ENCODE data around the gene MMP14. TPM values are rescaled to one million over a fixed set of nuclear protein-coding genes. Genes with fewer than 3 reads are reported as not detected.

MMP14 gene
- polyA plus RNA-seq, 3 donors from 2014 or later, result not detected

DNA sequence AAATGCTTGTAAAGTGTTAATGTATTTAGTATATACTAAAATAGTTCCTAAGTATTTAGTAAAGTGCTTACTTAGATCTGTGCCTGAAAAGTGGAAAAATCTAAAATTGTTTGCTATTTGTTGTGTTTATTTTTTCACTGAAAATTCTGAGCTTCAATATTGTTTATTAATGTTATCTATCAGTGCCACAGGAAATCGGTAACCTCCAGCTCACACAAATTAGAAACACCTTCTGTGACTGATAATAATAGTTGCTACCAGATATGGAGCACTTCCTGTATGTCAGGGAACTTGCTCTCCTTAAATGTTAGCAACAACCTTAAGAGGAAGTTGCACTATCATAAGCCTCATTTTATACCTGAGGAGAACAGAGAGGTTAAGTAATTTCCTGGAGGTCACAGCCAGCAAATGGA, 34.4 kb downstream of the MMP14 start:
- Mint-ChIP-seq H3K4me1 (peaks cover 31 to 35% of the 10 kb centered on the region in 2 donors), H3K9me3 (no peaks in the 10 kb centered on the region), H3K36me3 (peaks cover under 1 to 16% (median 10%) of the 10 kb centered on the region in 3 donors), H3K27me3 (ENCODE audit: low read depth in 3 of 3) (peaks cover 2 to 3% (median 2%) of the 10 kb centered on the region in 3 donors), H3K27ac (peak overlapping the region; percentile 95 to 100 (median 98)), H3K4me3 (peak overlapping the region; percentile 91 to 99 (median 96))
- no peak for DNase-seq

DNA sequence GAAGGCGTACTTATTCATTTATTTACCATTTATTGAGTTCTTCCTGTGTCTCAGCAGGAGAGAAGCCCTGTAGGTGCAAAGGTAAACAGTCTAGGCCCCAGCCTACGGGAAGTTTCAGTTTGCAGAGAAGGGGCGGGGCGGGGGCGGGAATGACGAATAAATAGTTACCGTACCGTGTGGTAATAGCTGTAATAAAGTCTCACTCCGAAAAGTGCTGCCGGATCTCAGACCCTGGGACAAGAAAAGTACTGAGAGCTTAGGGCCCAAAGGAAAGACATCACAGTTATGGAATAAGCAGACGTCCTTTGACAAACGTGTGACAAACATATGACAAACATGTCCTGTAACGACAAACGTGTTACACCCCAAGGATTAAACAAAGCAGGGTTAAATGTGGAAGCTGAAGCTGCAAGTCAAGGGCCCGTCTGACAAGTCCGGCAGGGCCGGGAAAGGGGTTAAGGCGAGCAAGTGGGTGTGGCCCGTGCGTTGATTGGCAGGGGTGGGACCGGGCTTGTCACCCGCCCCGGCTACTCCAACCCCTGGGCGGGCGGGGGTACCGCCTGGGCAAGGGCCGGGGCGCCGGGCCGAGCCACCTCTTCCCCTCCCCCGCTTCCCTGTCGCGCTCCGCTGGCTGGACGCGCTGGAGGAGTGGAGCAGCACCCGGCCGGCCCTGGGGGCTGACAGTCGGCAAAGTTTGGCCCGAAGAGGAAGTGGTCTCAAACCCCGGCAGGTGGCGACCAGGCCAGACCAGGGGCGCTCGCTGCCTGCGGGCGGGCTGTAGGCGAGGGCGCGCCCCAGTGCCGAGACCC, 35.0 kb downstream of the MMP14 start, which contains the start of gene LRP10:
Gene LRP10 (plus strand): TSS at position 517 of the 809 bp plus-strand sequence. CDS start 564 bp downstream, outside the sequence.
- peaks cover 36 to 40% of the 10 kb centered on the region in 2 donors for H3K4me1 Mint-ChIP-seq
- peak within 1 kb of the TSS; percentile 91 to 99 (median 96) for H3K4me3 Mint-ChIP-seq
- DNase-seq, result peak; percentile 80 to 81 (median 81)
- peaks cover 0 to 5% (median 2%) of the 10 kb centered on the region in 3 donors for H3K27me3 Mint-ChIP-seq (ENCODE audit: low read depth in 3 of 3)
- peaks cover 3 to 22% (median 13%) of the 10 kb centered on the region in 3 donors for H3K36me3 Mint-ChIP-seq
- peak within 1 kb of the TSS; percentile 95 to 100 (median 98) for H3K27ac Mint-ChIP-seq
- no peaks in the 10 kb centered on the region for H3K9me3 Mint-ChIP-seq

DNA sequence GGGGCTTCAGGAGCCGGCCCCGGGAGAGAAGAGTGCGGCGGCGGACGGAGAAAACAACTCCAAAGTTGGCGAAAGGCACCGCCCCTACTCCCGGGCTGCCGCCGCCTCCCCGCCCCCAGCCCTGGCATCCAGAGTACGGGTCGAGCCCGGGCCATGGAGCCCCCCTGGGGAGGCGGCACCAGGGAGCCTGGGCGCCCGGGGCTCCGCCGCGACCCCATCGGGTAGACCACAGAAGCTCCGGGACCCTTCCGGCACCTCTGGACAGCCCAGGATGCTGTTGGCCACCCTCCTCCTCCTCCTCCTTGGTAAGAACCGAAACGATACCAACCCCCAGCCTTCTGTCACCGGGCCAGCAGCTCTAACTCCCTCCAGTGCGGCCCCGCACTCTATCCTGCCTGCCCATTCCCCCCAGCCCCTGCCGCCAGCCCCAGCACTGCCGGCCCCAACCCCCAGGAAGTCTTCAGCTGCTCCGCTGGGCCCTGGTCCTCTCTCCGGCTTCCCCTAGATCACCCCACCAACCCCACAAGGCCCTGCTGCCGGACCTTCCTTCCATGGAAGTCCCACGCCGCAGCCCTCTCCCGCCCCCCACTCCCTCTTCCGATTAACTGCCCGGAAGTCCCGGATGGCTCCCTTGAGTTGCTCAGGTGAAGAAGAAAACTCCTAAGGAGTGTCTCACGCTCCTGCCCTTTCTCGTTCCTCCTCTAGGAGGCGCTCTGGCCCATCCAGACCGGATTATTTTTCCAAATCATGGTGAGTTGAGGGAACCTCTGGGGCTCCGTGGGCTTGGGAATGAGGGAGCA, 35.8 kb downstream of the MMP14 start:
- peaks cover 3 to 24% (median 13%) of the 10 kb centered on the region in 3 donors for H3K36me3 Mint-ChIP-seq
- H3K27ac Mint-ChIP-seq, result peak overlapping the region; percentile 90 to 100 (median 96)
- H3K9me3 Mint-ChIP-seq, result no peaks in the 10 kb centered on the region
- peaks cover 36 to 40% of the 10 kb centered on the region in 2 donors for H3K4me1 Mint-ChIP-seq
- DNase-seq, result peak; percentile 66 to 69 (median 67)
- H3K4me3 Mint-ChIP-seq, result peak overlapping the region; percentile 91 to 99 (median 96)
- H3K27me3 Mint-ChIP-seq (ENCODE audit: low read depth in 3 of 3), result peaks cover 0 to 3% (median 2%) of the 10 kb centered on the region in 3 donors

DNA sequence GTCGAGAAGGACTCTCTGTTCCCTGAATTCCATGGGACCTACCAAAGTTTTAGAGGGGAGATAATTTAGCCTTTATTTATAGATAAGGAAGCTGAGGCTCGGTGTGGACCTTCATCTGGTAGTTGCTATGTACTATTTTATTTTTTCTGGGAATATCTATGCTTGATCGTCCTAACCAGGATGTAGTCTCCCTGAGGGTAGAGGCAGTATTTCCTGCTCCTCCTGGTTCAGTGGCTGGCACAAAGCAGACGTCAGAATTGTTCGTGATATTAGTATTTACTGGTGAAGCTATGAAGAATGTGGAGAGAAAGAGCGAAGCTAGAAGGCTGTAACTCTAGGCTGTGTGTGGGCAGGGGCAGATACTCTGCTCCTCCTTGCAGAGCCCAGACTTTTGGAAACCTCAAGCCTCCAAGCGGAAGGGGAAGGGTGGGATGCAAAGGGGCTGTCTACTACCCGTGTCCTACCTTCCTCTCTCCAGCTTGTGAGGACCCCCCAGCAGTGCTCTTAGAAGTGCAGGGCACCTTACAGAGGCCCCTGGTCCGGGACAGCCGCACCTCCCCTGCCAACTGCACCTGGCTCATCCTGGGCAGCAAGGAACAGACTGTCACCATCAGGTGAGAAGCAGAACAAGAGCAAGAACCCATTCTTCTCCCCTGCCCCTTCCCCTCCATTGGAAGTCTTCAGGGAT, 36.6 kb downstream of the MMP14 start:
- H3K4me1 Mint-ChIP-seq, result peaks cover 36 to 40% of the 10 kb centered on the region in 2 donors

DNA sequence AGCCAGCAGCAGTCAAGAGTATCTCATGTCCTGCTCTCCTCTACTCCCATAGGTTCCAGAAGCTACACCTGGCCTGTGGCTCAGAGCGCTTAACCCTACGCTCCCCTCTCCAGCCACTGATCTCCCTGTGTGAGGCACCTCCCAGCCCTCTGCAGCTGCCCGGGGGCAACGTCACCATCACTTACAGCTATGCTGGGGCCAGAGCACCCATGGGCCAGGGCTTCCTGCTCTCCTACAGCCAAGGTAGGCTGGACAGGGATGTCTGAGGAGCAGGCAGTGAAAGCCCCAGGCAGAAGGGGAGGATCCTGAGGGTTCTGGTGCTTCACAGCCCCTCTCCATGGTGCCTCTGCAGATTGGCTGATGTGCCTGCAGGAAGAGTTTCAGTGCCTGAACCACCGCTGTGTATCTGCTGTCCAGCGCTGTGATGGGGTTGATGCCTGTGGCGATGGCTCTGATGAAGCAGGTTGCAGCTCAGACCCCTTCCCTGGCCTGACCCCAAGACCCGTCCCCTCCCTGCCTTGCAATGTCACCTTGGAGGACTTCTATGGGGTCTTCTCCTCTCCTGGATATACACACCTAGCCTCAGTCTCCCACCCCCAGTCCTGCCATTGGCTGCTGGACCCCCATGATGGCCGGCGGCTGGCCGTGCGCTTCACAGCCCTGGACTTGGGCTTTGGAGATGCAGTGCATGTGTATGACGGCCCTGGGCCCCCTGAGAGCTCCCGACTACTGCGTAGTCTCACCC, 38.8 kb downstream of the MMP14 start:
- Mint-ChIP-seq H3K4me3 (no peak overlapping the region), H3K36me3 (peaks cover 11 to 42% (median 25%) of the 10 kb centered on the region in 3 donors), H3K27ac (no peak overlapping the region), H3K9me3 (no peaks in the 10 kb centered on the region), H3K27me3 (ENCODE audit: low read depth in 3 of 3) (peaks cover 2 to 3% (median 3%) of the 10 kb centered on the region in 3 donors), H3K4me1 (peaks cover 36 to 43% of the 10 kb centered on the region in 2 donors)
- DNase-seq, result no peak

More for the DNA sequence above, 36.6 kb downstream of the MMP14 start:
- H3K27ac Mint-ChIP-seq, result peak overlapping the region; percentile 75 to 99 (median 91)
- peak overlapping the region; percentile 81 to 97 (median 90) for H3K4me3 Mint-ChIP-seq
- H3K36me3 Mint-ChIP-seq, result peaks cover 5 to 29% (median 18%) of the 10 kb centered on the region in 3 donors
- H3K9me3 Mint-ChIP-seq, result no peaks in the 10 kb centered on the region
- no peak for DNase-seq
- H3K27me3 Mint-ChIP-seq (ENCODE audit: low read depth in 3 of 3), result peaks cover 0 to 3% (median 2%) of the 10 kb centered on the region in 3 donors

DNA sequence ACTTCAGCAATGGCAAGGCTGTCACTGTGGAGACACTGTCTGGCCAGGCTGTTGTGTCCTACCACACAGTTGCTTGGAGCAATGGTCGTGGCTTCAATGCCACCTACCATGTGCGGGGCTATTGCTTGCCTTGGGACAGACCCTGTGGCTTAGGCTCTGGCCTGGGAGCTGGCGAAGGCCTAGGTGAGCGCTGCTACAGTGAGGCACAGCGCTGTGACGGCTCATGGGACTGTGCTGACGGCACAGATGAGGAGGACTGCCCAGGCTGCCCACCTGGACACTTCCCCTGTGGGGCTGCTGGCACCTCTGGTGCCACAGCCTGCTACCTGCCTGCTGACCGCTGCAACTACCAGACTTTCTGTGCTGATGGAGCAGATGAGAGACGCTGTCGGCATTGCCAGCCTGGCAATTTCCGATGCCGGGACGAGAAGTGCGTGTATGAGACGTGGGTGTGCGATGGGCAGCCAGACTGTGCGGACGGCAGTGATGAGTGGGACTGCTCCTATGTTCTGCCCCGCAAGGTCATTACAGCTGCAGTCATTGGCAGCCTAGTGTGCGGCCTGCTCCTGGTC, 39.4 kb downstream of the MMP14 start:
- H3K9me3 Mint-ChIP-seq, result no peaks in the 10 kb centered on the region
- peak overlapping the region in 2 of 5 donors; percentile 11 to 49 for H3K4me3 Mint-ChIP-seq
- DNase-seq, result no peak
- H3K27me3 Mint-ChIP-seq (ENCODE audit: low read depth in 3 of 3), result peaks cover 2 to 3% (median 3%) of the 10 kb centered on the region in 3 donors
- peaks cover 30 to 38% of the 10 kb centered on the region in 2 donors for H3K4me1 Mint-ChIP-seq
- H3K27ac Mint-ChIP-seq, result peak overlapping the region in 3 of 6 donors; percentile 6 to 69 (median 49)
- peaks cover 11 to 42% (median 25%) of the 10 kb centered on the region in 3 donors for H3K36me3 Mint-ChIP-seq

DNA sequence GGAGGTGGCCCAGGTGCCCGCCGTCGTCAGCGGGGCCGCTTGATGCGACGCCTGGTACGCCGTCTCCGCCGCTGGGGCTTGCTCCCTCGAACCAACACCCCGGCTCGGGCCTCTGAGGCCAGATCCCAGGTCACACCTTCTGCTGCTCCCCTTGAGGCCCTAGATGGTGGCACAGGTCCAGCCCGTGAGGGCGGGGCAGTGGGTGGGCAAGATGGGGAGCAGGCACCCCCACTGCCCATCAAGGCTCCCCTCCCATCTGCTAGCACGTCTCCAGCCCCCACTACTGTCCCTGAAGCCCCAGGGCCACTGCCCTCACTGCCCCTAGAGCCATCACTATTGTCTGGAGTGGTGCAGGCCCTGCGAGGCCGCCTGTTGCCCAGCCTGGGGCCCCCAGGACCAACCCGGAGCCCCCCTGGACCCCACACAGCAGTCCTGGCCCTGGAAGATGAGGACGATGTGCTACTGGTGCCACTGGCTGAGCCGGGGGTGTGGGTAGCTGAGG, 40.7 kb downstream of the MMP14 start:
- Mint-ChIP-seq H3K4me1 (peaks cover 24 to 38% of the 10 kb centered on the region in 2 donors), H3K4me3 (no peak overlapping the region), H3K9me3 (no peaks in the 10 kb centered on the region), H3K27ac (no peak overlapping the region), H3K36me3 (peaks cover 11 to 42% (median 25%) of the 10 kb centered on the region in 3 donors), H3K27me3 (ENCODE audit: low read depth in 3 of 3) (peaks cover 3% of the 10 kb centered on the region in 3 donors)
- no peak for DNase-seq

DNA sequence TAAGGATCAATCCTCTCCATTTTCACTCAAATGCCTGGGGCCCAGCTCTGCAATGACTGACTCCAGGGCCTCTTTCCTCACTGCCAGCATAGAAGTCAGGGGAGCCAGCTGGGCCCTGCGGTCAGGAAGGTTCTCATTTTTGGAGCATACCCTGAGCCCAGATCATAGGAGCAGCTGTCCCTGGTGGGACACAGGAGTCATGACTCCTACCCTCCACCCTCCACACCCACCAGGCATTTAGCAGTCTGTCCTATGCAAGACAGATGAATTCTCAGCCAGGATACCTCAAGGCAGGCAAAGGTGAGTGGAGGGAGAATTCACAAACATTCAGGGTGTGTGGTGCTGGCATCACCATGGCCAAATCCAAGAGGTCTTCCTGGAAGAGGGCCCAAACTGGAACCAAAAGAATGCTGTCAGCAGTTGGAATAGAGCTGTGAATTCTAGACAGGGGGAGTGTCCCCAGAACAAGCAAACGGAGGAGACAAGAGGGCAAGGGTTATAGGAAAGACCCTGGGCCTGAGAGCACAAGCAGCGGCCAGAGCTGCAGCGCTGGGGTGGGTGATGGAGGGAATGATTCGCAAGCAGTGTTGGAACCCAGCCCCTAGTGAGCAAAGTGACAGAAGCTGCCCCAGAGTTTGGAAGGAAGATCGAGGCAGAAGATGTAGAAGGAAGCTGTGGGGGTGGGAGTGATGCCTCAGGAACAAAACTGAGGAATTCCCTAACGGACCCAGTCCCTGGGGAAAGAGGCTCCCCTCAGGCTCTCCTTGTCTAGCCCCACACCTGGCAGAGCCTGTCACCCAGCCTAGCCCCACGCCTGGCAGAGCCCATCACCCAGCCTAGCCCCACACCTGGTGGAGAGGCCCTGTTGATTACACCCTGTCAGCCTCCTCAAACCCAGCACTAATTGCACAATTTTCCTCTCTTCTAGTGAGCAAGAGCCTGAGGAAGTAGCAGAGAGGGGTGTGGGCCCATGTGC, 42.2 kb downstream of the MMP14 start:
- H3K27me3 Mint-ChIP-seq (ENCODE audit: low read depth in 3 of 3), result peaks cover 3% of the 10 kb centered on the region in 3 donors
- no peak overlapping the region for H3K4me3 Mint-ChIP-seq
- DNase-seq, result no peak
- H3K27ac Mint-ChIP-seq, result peak overlapping the region in 5 of 6 donors; percentile 9 to 61 (median 55)
- peaks cover 19 to 29% of the 10 kb centered on the region in 2 donors for H3K4me1 Mint-ChIP-seq
- no peaks in the 10 kb centered on the region for H3K9me3 Mint-ChIP-seq
- peaks cover 11 to 37% (median 20%) of the 10 kb centered on the region in 3 donors for H3K36me3 Mint-ChIP-seq

DNA sequence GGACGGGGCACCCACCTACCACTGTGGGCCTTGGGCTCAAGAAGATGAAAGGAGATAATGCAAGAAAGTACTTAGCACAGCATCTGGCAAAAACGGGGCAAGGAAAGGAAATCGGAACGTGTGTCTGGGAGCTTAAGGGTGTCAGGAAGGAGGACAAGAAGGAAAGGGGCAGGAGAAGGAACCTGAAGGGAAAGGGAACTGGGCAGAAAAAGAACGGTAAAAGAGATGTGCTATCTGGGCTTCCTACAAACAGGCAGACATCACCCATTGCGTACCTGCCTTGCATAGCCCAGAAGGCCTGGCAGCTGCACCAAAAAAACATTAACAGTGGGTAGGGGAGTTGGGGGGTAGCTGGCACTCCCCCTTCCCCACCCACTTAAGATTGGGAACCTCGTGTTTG, 45.7 kb downstream of the MMP14 start:
- Mint-ChIP-seq H3K27me3 (ENCODE audit: low read depth in 3 of 3) (peaks cover 3 to 12% (median 9%) of the 10 kb centered on the region in 3 donors), H3K27ac (peak overlapping the region in 3 of 6 donors; percentile 25 to 79 (median 61)), H3K36me3 (peaks cover 7 to 18% (median 12%) of the 10 kb centered on the region in 3 donors), H3K9me3 (no peaks in the 10 kb centered on the region), H3K4me1 (peaks cover 24 to 31% of the 10 kb centered on the region in 2 donors), H3K4me3 (no peak overlapping the region)
- no peak for DNase-seq

DNA sequence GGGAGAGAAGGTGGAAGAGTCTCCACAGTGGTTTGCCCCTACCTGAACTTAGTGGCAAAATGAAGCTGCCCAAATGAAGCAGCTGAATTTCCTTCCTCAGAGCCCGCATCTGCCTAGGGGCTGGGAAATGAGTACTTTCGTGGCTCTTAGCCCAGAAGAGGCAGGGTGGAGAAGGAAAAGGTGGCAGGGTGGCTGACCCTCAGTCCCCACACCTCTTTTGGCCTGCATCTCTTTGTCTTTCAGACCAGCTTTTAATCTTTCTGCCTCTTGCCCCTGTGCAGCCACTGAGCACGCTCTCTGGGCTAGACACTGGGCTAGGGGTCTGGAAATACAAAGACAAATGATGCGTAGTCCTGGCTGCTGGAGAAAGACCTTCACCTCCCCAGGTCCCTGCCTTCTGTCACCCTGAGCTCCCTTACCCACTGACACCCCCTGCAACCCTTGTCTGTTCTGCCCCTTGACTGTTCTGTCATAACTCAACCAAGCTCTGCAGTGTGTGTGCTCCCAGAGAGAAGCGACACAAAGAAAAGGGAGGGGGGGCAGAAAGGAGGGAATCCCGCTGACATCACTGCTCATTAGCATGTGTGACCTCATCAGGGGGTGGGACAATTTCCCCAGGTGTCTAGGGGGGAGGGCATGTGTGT, 46.3 kb downstream of the MMP14 start:
- Mint-ChIP-seq H3K4me3 (no peak overlapping the region), H3K9me3 (no peaks in the 10 kb centered on the region), H3K27ac (peak overlapping the region in 1 of 6 donors; percentile 3), H3K4me1 (peaks cover 30 to 36% of the 10 kb centered on the region in 2 donors), H3K27me3 (ENCODE audit: low read depth in 3 of 3) (peaks cover 6 to 18% (median 14%) of the 10 kb centered on the region in 3 donors), H3K36me3 (peaks cover 7 to 16% (median 10%) of the 10 kb centered on the region in 3 donors)
- no peak for DNase-seq

All from immature natural killer cell (primary cell).